Epithelial cell of esophagus (primary cell): ENCODE results near the gene SYT3.

Experiments used
- DNase-seq: peaks from one replicate; pipeline ENCODE4 v3.0.0; 2010; ENCODE audit warnings: low read depth
- H3K4me3 ChIP-seq: 2 replicates; pipeline ENCODE4 v1.5.1; 2011; ENCODE audit warnings: mild to moderate bottlenecking, low read length, control low read depth
- TF ChIP-seq, protein P1 (sequence below): IDR thresholded peaks from 2 replicates; pipeline ENCODE4 v1.5.1; 2011; ENCODE audit warnings: low read depth, mild to moderate bottlenecking, low read length, control low read depth, inconsistent platforms; ENCODE audit not compliant: insufficient read depth; ENCODE audit errors: missing control alignments

The SYT3 gene

GRCh38 chr19:50646074-50646807 lies 6.6 kb upstream of the SYT3 start:
- H3K4me3 ChIP-seq, result no peak overlapping the region
- no peak for DNase-seq
- TF ChIP-seq, protein P1, sequence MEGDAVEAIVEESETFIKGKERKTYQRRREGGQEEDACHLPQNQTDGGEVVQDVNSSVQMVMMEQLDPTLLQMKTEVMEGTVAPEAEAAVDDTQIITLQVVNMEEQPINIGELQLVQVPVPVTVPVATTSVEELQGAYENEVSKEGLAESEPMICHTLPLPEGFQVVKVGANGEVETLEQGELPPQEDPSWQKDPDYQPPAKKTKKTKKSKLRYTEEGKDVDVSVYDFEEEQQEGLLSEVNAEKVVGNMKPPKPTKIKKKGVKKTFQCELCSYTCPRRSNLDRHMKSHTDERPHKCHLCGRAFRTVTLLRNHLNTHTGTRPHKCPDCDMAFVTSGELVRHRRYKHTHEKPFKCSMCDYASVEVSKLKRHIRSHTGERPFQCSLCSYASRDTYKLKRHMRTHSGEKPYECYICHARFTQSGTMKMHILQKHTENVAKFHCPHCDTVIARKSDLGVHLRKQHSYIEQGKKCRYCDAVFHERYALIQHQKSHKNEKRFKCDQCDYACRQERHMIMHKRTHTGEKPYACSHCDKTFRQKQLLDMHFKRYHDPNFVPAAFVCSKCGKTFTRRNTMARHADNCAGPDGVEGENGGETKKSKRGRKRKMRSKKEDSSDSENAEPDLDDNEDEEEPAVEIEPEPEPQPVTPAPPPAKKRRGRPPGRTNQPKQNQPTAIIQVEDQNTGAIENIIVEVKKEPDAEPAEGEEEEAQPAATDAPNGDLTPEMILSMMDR, result no peak

- TF ChIP-seq, protein P1, result no peak
- no peak for DNase-seq
- no peak overlapping the region for H3K4me3 ChIP-seq
Measured at GRCh38 chr19:50645107-50645506, 5.4 kb upstream of the SYT3 start.

DNA sequence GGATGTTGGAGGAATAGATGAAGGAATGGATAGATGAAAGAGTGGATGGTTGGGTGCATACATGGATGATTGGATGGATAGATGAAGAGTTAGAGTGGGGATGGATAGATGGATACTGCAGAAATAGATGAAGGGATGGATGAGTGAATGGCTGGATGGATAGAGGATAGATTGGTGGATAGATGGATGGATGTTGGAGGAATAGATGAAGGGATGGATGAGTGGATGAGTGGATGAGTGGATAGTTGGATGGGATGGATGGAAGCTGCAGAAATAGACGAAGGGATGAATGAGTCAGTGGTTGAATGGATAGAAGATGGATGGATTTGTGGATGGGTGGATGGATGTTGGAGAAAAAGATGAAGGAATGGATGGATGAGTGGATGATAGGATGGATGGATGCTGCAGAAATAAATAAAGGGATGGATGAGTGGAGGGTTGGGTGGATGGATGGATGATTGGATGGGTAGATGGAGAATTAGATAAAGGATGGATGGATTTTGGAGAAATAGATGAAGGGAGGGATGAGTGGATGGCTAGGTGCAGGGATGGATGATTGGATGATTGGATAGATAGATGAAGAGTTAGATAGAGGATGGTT lies 4.7 kb upstream of the SYT3 start:
- H3K4me3 ChIP-seq, result no peak overlapping the region
- DNase-seq, result no peak
- TF ChIP-seq, protein P1, result no peak

DNA sequence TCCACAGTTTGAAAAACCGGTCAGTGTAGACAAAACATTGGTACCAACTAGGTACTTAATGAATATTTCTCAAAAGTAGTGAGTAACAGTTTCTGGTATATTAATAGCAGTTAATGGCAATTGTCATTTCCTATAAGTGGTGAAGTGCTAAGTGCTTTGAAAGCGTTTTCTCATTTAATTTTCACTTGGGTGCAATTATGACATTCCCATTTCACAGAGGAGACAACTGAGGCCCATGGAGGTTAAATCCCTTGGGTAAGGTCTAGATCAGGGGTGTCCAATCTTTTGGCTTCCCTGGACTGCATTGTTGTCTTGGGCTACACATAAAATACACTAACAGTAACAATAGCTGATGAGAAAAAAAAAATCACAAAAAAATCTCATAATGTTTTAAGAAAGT lies 687 bp upstream of the SYT3 start:
- no peak for DNase-seq
- H3K4me3 ChIP-seq, result no peak overlapping the region

GRCh38 chr19:50638600-50638999 lies 1.1 kb downstream of the SYT3 start:
- TF ChIP-seq, protein P1, result no peak
- H3K4me3 ChIP-seq, result no peak overlapping the region
- DNase-seq, result no peak

More for the DNA sequence above, 687 bp upstream of the SYT3 start:
- TF ChIP-seq, protein P1, result no peak

DNA sequence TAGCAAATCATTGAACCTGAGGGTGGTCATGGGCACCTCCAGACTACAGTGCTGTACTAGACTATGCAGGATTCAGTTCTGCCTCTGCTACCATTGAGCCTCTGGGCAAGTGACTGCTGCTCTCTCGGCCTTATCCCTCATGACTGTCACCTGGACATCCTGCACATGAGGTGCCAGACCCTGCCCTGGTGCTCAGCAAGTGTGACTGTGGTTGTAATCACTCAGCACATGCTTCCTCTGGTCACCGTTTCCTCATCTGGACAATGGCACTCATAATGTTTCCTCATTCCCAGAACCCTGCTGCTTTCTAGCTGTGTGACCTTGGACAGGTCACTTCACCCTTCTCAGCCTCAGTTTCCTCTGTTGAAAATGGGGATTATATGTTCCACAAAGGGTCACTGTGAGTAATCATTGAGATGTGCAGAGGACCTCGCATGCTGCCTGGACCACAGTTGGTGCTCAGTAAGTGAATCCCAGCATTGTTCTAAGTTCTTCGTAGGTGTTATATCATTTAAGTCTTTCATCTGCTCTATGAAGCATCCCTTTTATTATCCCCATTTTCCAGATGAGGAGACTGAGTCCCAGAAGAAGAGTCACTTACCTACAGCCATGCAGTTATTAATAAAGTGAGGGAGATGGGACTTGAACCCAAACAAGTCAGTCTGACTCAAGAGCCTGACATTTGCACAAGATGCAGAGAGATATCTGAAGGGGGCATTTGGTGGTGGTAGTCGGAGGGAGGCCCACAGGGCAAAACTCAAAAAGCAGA lies 3.2 kb downstream of the SYT3 start:
- no peak overlapping the region for H3K4me3 ChIP-seq
- TF ChIP-seq, protein P1, result no peak
- DNase-seq, result no peak
